ENCODE measurements around the gene KISS1R. TPM values are rescaled to one million over a fixed set of nuclear protein-coding genes. Genes with fewer than 3 reads are reported as not detected.
A peak's percentile ranks its signal among the peaks of the same experiment; 100 is the strongest.

Gene KISS1R
- total RNA-seq, 1 donor from 2014 or later, result not detected

- Mint-ChIP-seq H3K4me3 (ENCODE audit: unreplicated experiment) (no peak overlapping the region), H3K27ac (ENCODE audit: unreplicated experiment) (no peak overlapping the region), H3K36me3 (ENCODE audit: unreplicated experiment) (peaks cover 10% of the 10 kb centered on the region), H3K9me3 (ENCODE audit: unreplicated experiment) (peaks cover 12% of the 10 kb centered on the region), H3K4me1 (ENCODE audit: low read depth, unreplicated experiment) (peaks cover 19% of the 10 kb centered on the region), H3K27me3 (ENCODE audit: unreplicated experiment) (peaks cover 16% of the 10 kb centered on the region)
- no peak for DNase-seq
- TF ChIP-seq, protein P1, sequence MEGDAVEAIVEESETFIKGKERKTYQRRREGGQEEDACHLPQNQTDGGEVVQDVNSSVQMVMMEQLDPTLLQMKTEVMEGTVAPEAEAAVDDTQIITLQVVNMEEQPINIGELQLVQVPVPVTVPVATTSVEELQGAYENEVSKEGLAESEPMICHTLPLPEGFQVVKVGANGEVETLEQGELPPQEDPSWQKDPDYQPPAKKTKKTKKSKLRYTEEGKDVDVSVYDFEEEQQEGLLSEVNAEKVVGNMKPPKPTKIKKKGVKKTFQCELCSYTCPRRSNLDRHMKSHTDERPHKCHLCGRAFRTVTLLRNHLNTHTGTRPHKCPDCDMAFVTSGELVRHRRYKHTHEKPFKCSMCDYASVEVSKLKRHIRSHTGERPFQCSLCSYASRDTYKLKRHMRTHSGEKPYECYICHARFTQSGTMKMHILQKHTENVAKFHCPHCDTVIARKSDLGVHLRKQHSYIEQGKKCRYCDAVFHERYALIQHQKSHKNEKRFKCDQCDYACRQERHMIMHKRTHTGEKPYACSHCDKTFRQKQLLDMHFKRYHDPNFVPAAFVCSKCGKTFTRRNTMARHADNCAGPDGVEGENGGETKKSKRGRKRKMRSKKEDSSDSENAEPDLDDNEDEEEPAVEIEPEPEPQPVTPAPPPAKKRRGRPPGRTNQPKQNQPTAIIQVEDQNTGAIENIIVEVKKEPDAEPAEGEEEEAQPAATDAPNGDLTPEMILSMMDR (IDR thresholded peaks at IDR 0.05; ENCODE audit: partially characterized antibody, unreplicated experiment), result no peak
Measured at GRCh38 chr19:936175-936546, 19.0 kb downstream of the KISS1R start.

GRCh38 chr19:937259-937694 lies 20.1 kb downstream of the KISS1R start:
- no peak for DNase-seq
- peak overlapping the region; percentile 1 for H3K4me3 Mint-ChIP-seq (ENCODE audit: unreplicated experiment)
- TF ChIP-seq, protein P1 (IDR thresholded peaks at IDR 0.05; ENCODE audit: partially characterized antibody, unreplicated experiment), result no peak
- H3K27ac Mint-ChIP-seq (ENCODE audit: unreplicated experiment), result no peak overlapping the region
- H3K9me3 Mint-ChIP-seq (ENCODE audit: unreplicated experiment), result peaks cover 17% of the 10 kb centered on the region
- peaks cover 18% of the 10 kb centered on the region for H3K27me3 Mint-ChIP-seq (ENCODE audit: unreplicated experiment)
- peaks cover 20% of the 10 kb centered on the region for H3K4me1 Mint-ChIP-seq (ENCODE audit: low read depth, unreplicated experiment)
- peaks cover 10% of the 10 kb centered on the region for H3K36me3 Mint-ChIP-seq (ENCODE audit: unreplicated experiment)

DNA sequence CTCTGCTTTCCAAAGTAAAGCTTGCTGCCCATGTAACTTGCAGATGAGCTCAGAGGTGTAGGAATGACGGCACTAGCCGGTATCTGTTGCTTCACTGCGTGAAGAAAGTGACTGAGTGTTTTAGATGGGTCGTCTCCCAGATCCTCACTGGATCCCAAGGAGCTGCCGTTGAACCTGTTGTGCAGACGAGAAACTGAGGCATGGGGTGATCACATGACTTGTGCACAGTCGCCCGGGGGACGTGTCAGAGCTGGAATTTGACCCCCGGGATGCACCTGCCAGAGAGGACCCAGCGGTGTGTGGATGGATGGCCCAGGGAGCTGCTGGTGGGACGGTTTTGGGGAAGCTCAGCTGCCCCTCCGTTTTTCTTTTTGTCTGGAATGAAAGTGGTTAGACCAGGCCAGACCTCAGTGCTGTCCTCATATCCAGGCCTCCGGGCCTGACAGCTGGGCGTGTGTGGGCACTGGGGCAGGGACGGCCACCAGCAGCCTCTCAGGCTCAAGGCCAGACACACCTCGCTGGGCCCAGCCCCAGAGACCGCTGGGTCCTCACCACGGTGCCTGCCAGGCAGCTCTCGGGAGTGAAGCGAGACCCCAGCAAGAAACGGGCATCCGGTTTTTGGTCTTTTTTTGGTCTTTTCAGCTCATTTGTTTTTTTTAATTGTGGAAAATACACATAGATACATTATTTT lies 21.2 kb downstream of the KISS1R start:
- Mint-ChIP-seq H3K4me1 (ENCODE audit: low read depth, unreplicated experiment) (peaks cover 20% of the 10 kb centered on the region), H3K27me3 (ENCODE audit: unreplicated experiment) (peaks cover 12% of the 10 kb centered on the region), H3K9me3 (ENCODE audit: unreplicated experiment) (peaks cover 12% of the 10 kb centered on the region), H3K36me3 (ENCODE audit: unreplicated experiment) (peaks cover 10% of the 10 kb centered on the region), H3K27ac (ENCODE audit: unreplicated experiment) (peak overlapping the region; percentile 50), H3K4me3 (ENCODE audit: unreplicated experiment) (no peak overlapping the region)
- TF ChIP-seq, protein P1 (IDR thresholded peaks at IDR 0.05; ENCODE audit: partially characterized antibody, unreplicated experiment), result no peak
- DNase-seq, result no peak

DNA sequence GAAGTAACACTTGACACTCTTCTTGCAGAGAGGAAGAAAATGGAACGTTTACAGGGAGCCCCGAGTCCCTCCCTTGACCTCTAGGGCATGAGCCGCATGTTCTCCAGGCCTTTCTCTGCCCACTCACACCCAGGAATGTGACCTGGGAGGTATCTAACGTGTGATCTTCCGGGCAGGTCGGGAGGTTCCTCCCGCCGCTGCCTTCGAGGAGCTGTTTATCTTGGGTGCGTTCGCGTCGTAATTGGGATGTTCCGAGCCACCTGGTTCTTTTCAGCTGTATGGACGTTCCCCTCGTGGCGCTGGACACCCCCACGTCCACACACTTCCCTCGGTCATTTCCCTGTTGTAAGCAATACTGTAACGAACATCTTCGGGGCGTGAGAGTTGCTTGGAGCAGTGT lies 22.3 kb downstream of the KISS1R start:
- Mint-ChIP-seq H3K9me3 (ENCODE audit: unreplicated experiment) (peaks cover 9% of the 10 kb centered on the region), H3K4me1 (ENCODE audit: low read depth, unreplicated experiment) (peaks cover 16% of the 10 kb centered on the region), H3K27me3 (ENCODE audit: unreplicated experiment) (peaks cover 14% of the 10 kb centered on the region), H3K4me3 (ENCODE audit: unreplicated experiment) (no peak overlapping the region), H3K27ac (ENCODE audit: unreplicated experiment) (peak overlapping the region; percentile 33), H3K36me3 (ENCODE audit: unreplicated experiment) (peaks cover 10% of the 10 kb centered on the region)
- no peak for DNase-seq
- TF ChIP-seq, protein P1 (IDR thresholded peaks at IDR 0.05; ENCODE audit: partially characterized antibody, unreplicated experiment), result no peak

DNA sequence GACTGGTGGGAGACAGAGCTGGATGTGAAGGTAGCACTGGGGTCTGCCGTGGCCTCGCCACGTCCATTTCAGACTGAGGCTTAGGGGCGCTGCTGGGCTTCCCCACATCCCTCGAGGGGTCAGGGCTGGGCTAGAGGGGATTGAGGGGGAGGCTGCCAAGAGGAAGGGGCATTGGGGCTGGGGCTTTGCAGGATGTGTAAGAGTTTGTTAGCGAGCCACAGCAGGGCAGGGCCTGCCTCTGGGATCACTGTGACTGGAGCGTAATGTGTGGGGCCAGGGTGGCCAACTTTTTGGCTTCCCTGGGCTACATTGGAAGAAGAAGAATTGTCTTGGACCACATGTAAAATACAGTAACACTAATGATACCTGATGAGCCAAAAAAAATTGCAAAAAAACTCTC lies 22.8 kb downstream of the KISS1R start:
- H3K27ac Mint-ChIP-seq (ENCODE audit: unreplicated experiment), result peak overlapping the region; percentile 94
- H3K27me3 Mint-ChIP-seq (ENCODE audit: unreplicated experiment), result peaks cover 14% of the 10 kb centered on the region
- peaks cover 10% of the 10 kb centered on the region for H3K36me3 Mint-ChIP-seq (ENCODE audit: unreplicated experiment)
- H3K9me3 Mint-ChIP-seq (ENCODE audit: unreplicated experiment), result peaks cover 9% of the 10 kb centered on the region
- H3K4me3 Mint-ChIP-seq (ENCODE audit: unreplicated experiment), result peak overlapping the region; percentile 64
- no peak for DNase-seq
- TF ChIP-seq, protein P1 (IDR thresholded peaks at IDR 0.05; ENCODE audit: partially characterized antibody, unreplicated experiment), result no peak
- H3K4me1 Mint-ChIP-seq (ENCODE audit: low read depth, unreplicated experiment), result peaks cover 16% of the 10 kb centered on the region
